PC-9 (cell line): Measurements from ENCODE around the gene OR52E1. TPM values are rescaled to one million over a fixed set of nuclear protein-coding genes. Genes with fewer than 3 reads are reported as not detected.

Experiments
- BruUV-seq: library from RNA; stranded (reverse); fragments of 400-500 nt; replicated peaks from 2 replicates; lab custom pipeline; 2021; lab: Mats Ljungman, UMichigan
- CTCF ChIA-PET: fragments of 300-600 bp; sonication (Branson Sonifier 250); formaldehyde crosslinking; loops from one replicate; lab custom pipeline; 2022; ENCODE audit warnings: antibody characterized with exemption; lab: Charles Lee
- POLR2A ChIA-PET: fragments of 300-600 bp; sonication (Branson Sonifier 250); formaldehyde crosslinking; loops from one replicate; lab custom pipeline; 2022; ENCODE audit warnings: antibody characterized with exemption; ENCODE audit not compliant: unreplicated experiment; lab: Charles Lee
- DNase-seq, 2 experiments: peaks; one replicate each; pipeline versions ENCODE4 v3.0.0 to v3.0.0-alpha.2; 2015 to 2022; ENCODE audit warnings: mixed read lengths in 1 of 2
- H2AFZ ChIP-seq: fragments of 200-600 bp; sonication (generic); 2 replicates; pipeline ENCODE4 v1.8.1; 2017; ENCODE audit warnings: antibody characterized with exemption
- H3F3A ChIP-seq: fragments of 200-600 bp; sonication (generic); 2 replicates; pipeline ENCODE4 v1.8.1; 2017; ENCODE audit warnings: antibody characterized with exemption, mild to moderate bottlenecking, low read depth; ENCODE audit not compliant: insufficient read depth
- H3K27ac ChIP-seq: fragments of 200-600 bp; sonication (generic); 2 replicates; pipeline ENCODE4 v1.6.1; 2016; ENCODE audit warnings: mixed run types
- H3K27me3 ChIP-seq: fragments of 200-600 bp; sonication (generic); 2 replicates; pipeline ENCODE4 v1.6.1; 2016; ENCODE audit warnings: low read depth, mixed run types; ENCODE audit not compliant: insufficient read depth
- H3K36me3 ChIP-seq: fragments of 200-600 bp; sonication (generic); 2 replicates; pipeline ENCODE4 v1.6.1; 2016; ENCODE audit warnings: low read depth, mixed run types
- H3K4me1 ChIP-seq: fragments of 200-600 bp; sonication (generic); replicated peaks from 2 replicates; pipeline ENCODE4 v1.6.1; 2016; ENCODE audit warnings: mixed run types; ENCODE audit not compliant: insufficient read depth
- H3K4me2 ChIP-seq: fragments of 200-600 bp; sonication (generic); 2 replicates; pipeline ENCODE4 v1.6.1; 2017; ENCODE audit warnings: mixed run types
- H3K4me3 ChIP-seq: fragments of 200-600 bp; sonication (generic); 2 replicates; pipeline ENCODE4 v1.6.1; 2016; ENCODE audit warnings: mixed run types
- H3K79me2 ChIP-seq: fragments of 200-600 bp; sonication (generic); 2 replicates; pipeline ENCODE4 v1.6.1; 2017; ENCODE audit warnings: low read depth, mixed run types
- H3K9me2 ChIP-seq: fragments of 200-600 bp; sonication (generic); 2 replicates; pipeline ENCODE4 v1.8.1; 2017; ENCODE audit warnings: mild to moderate bottlenecking; ENCODE audit not compliant: insufficient read depth
- H3K9me3 ChIP-seq: fragments of 200-600 bp; sonication (generic); 2 replicates; pipeline ENCODE4 v1.8.1; 2016; ENCODE audit warnings: low read depth; ENCODE audit not compliant: insufficient read depth
- H4K20me1 ChIP-seq: fragments of 200-600 bp; sonication (generic); 2 replicates; pipeline ENCODE4 v1.8.1; 2017; ENCODE audit not compliant: insufficient read depth
- EZH2 ChIP-seq: fragments of 200-600 bp; sonication (generic); IDR thresholded peaks from 2 replicates; pipeline ENCODE4 v1.8.0; 2017; ENCODE audit warnings: antibody characterized with exemption, low read depth
- intact Hi-C: fragments of 100-400 bp; cut with micrococcal nuclease; formaldehyde crosslinking; loops from one replicate; pipeline ENCODE4 v1.10.0; 2022; ENCODE audit not compliant: unreplicated experiment
- total RNA-seq: library from RNA; stranded (reverse); gene quantifications from 2 replicates; pipeline ENCODE4 v1.2.3, GENCODE V29; 2021
- TF ChIP-seq, protein P1 (sequence below): fragments of 200-600 bp; sonication (generic); conservative IDR thresholded peaks from 2 replicates; pipeline ENCODE4 v1.6.1; 2017; ENCODE audit warnings: mixed run types, antibody characterized with exemption, mild to moderate bottlenecking, moderate library complexity

Gene OR52E1
- total RNA-seq, 1 experiment from 2014 or later: not detected

GRCh38 chr11:5115339-5115738 lies 46.0 kb downstream of the OR52E1 start:
- no peaks in the 10 kb centered on the region for H3K4me1 ChIP-seq
- no peak overlapping the region for H3K27ac ChIP-seq
- no peaks in the 10 kb centered on the region for H3K79me2 ChIP-seq
- H3K9me2 ChIP-seq: no peaks in the 10 kb centered on the region
- no peaks in the 10 kb centered on the region for H4K20me1 ChIP-seq
- TF ChIP-seq, protein P1, sequence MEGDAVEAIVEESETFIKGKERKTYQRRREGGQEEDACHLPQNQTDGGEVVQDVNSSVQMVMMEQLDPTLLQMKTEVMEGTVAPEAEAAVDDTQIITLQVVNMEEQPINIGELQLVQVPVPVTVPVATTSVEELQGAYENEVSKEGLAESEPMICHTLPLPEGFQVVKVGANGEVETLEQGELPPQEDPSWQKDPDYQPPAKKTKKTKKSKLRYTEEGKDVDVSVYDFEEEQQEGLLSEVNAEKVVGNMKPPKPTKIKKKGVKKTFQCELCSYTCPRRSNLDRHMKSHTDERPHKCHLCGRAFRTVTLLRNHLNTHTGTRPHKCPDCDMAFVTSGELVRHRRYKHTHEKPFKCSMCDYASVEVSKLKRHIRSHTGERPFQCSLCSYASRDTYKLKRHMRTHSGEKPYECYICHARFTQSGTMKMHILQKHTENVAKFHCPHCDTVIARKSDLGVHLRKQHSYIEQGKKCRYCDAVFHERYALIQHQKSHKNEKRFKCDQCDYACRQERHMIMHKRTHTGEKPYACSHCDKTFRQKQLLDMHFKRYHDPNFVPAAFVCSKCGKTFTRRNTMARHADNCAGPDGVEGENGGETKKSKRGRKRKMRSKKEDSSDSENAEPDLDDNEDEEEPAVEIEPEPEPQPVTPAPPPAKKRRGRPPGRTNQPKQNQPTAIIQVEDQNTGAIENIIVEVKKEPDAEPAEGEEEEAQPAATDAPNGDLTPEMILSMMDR: no peak
- TF ChIP-seq EZH2: no peak
- no peak overlapping the region for H2AFZ ChIP-seq
- H3F3A ChIP-seq: no peaks in the 10 kb centered on the region
- intact Hi-C loops: no loop called here
- no peak for DNase-seq
- no peaks in the 10 kb centered on the region for H3K27me3 ChIP-seq
- no peak overlapping the region for H3K4me3 ChIP-seq
- ChIA-PET POLR2A (no interaction called here), CTCF (no interaction called here)
- BruUV-seq: no TSS peak
- no peak overlapping the region for H3K4me2 ChIP-seq
- no peaks in the 10 kb centered on the region for H3K9me3 ChIP-seq
- no peaks in the 10 kb centered on the region for H3K36me3 ChIP-seq

GRCh38 chr11:5117588-5117987 lies 48.2 kb downstream of the OR52E1 start:
- no TSS peak for BruUV-seq
- no peaks in the 10 kb centered on the region for H3K27me3 ChIP-seq
- no peak overlapping the region for H3K4me2 ChIP-seq
- POLR2A ChIA-PET: no interaction called here
- H3K79me2 ChIP-seq: no peaks in the 10 kb centered on the region
- H3K9me3 ChIP-seq: no peaks in the 10 kb centered on the region
- no peaks in the 10 kb centered on the region for H3K9me2 ChIP-seq
- H3K4me1 ChIP-seq: no peaks in the 10 kb centered on the region
- H3K36me3 ChIP-seq: no peaks in the 10 kb centered on the region
- DNase-seq: no peak
- no peak overlapping the region for H3K27ac ChIP-seq
- no peaks in the 10 kb centered on the region for H3F3A ChIP-seq
- TF ChIP-seq, protein P1: no peak
- TF ChIP-seq EZH2: no peak
- no peak overlapping the region for H2AFZ ChIP-seq
- intact Hi-C loops: no loop called here
- CTCF ChIA-PET: no interaction called here
- no peak overlapping the region for H3K4me3 ChIP-seq
- no peaks in the 10 kb centered on the region for H4K20me1 ChIP-seq

DNA sequence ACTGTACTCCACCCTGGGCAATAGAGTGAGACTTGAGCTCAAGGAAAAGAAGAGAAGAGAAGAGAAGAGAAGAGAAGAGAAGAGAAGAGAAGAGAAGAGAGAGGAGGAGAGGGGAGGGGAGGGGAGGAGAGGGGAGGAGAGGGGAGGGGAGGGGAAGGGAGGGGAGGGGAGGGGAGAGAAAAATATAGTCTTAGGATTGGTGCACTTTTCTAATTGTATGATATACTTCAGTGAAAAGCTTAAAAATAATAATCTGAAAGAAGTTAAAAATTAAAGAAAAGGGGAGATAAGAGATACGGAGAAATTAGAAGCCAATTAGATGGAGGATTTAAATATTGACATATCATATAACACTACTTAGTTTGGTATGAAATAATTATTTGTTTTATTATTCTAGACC lies 49.5 kb downstream of the OR52E1 start:
- no peak overlapping the region for H2AFZ ChIP-seq
- no peaks in the 10 kb centered on the region for H4K20me1 ChIP-seq
- TF ChIP-seq EZH2: no peak
- TF ChIP-seq, protein P1: no peak
- CTCF ChIA-PET: no interaction called here
- intact Hi-C loops: no loop called here
- POLR2A ChIA-PET: no interaction called here
- no peak overlapping the region for H3K4me3 ChIP-seq
- no peaks in the 10 kb centered on the region for H3K79me2 ChIP-seq
- no peaks in the 10 kb centered on the region for H3K4me1 ChIP-seq
- no peak overlapping the region for H3K27ac ChIP-seq
- no peaks in the 10 kb centered on the region for H3K27me3 ChIP-seq
- no peaks in the 10 kb centered on the region for H3K9me2 ChIP-seq
- BruUV-seq: no TSS peak
- no peaks in the 10 kb centered on the region for H3K36me3 ChIP-seq
- H3F3A ChIP-seq: no peaks in the 10 kb centered on the region
- H3K4me2 ChIP-seq: no peak overlapping the region
- H3K9me3 ChIP-seq: no peaks in the 10 kb centered on the region
- DNase-seq: no peak

Other genes starting within 250 kb of the OR52E1 start
- gene OR51F2, start 248.3 kb upstream of the OR52E1 start, total RNA-seq: not detected in 2 replicates
- gene OR51S1, start 220.4 kb upstream of the OR52E1 start, total RNA-seq: not detected in 2 replicates
- not detected in 2 replicates for gene OR51T1, start 187.7 kb upstream of the OR52E1 start, total RNA-seq
- gene OR51A7, start 165.8 kb upstream of the OR52E1 start, total RNA-seq: not detected in 2 replicates
- not detected in 2 replicates for gene OR51G2, start 150.2 kb upstream of the OR52E1 start, total RNA-seq
- gene OR51G1, start 145.2 kb upstream of the OR52E1 start, total RNA-seq: not detected in 2 replicates
- not detected in 2 replicates for gene OR51A4, start 122.0 kb upstream of the OR52E1 start, total RNA-seq
- not detected in 2 replicates for gene OR51A2, start 113.9 kb upstream of the OR52E1 start, total RNA-seq
- not detected in 2 replicates for gene OR51L1, start 74.7 kb upstream of the OR52E1 start, total RNA-seq
- not detected in 2 replicates for gene OR52J3, start 23.0 kb upstream of the OR52E1 start, total RNA-seq
- not detected in 2 replicates for gene OR52E2, start 9.9 kb upstream of the OR52E1 start, total RNA-seq
- not detected in 2 replicates for gene OR52A5, start 68.8 kb downstream of the OR52E1 start, total RNA-seq
- not detected in 2 replicates for gene OR52A1, start 85.2 kb downstream of the OR52E1 start, total RNA-seq
- gene OR51V1, start 131.1 kb downstream of the OR52E1 start, total RNA-seq: not detected in 2 replicates
- not detected in 2 replicates for gene HBB, start 157.5 kb downstream of the OR52E1 start, total RNA-seq
- not detected in 2 replicates for gene HBD, start 164.9 kb downstream of the OR52E1 start, total RNA-seq
- gene HBG1, start 180.3 kb downstream of the OR52E1 start, total RNA-seq: not detected in 2 replicates
- gene HBG2, start 185.2 kb downstream of the OR52E1 start, total RNA-seq: 0.63 TPM in 1 of 2 replicates, not detected in the other
- gene HBE1, start 200.4 kb downstream of the OR52E1 start, total RNA-seq: 1.4 and 2.4 TPM in 2 replicates
- not detected in 2 replicates for gene OR51B4, start 232.4 kb downstream of the OR52E1 start, total RNA-seq